Adrenal gland (tissue), 12 donors: ENCODE data around the gene CGRRF1. TPM values are rescaled to one million over a fixed set of nuclear protein-coding genes. Genes with fewer than 3 reads are reported as not detected.

Experiments
- DNase-seq, 7 donors: peaks; one replicate each; pipeline ENCODE4 v3.0.0-alpha.2; 2019 to 2020
- H3K27ac ChIP-seq, 5 donors: fragments of 200-600 bp; sonication (generic) in 4 of 5; 1 replicate in 3 of 5; 2 replicates in 2 of 5; pipeline versions ENCODE4 v1.5.1 to v1.8.0; 2016 to 2020; ENCODE audit warnings: mild to moderate bottlenecking in 1 of 5
- H3K27me3 ChIP-seq: fragments of 200-600 bp; 2 replicates; pipeline ENCODE4 v1.8.0; 2021
- H3K36me3 ChIP-seq, 2 donors: fragments of 200-600 bp; replicated peaks in 1 of 2; 1 replicate in 1 of 2; 2 replicates in 1 of 2; pipeline versions ENCODE4 v1.5.1 to v1.8.0; 2018 to 2022
- H3K4me1 ChIP-seq, 2 donors: fragments of 200-600 bp; replicated peaks in 1 of 2; 1 replicate in 1 of 2; 2 replicates in 1 of 2; pipeline versions ENCODE4 v1.5.1 to v1.8.0; 2018 to 2021
- H3K4me3 ChIP-seq, 4 donors: fragments of 200-600 bp; sonication (generic) in 3 of 4; one replicate each; pipeline ENCODE4 v1.5.1; 2016 to 2018
- H3K9me3 ChIP-seq, 3 donors: fragments of 200-600 bp; sonication (generic) in 1 of 3; replicated peaks in 1 of 3; 1 replicate in 2 of 3; 2 replicates in 1 of 3; pipeline versions ENCODE4 v1.5.1 to v1.8.0; 2016 to 2021
- POLR2A ChIP-seq, 2 donors: fragments of 450-650 bp; IDR thresholded peaks; one replicate each; pipeline ENCODE4 v1.6.1; 2017; ENCODE audit warnings: antibody characterized with exemption in 2 of 2, mild to moderate bottlenecking in 2 of 2, moderate library complexity in 1 of 2
- WGBS, 4 donors: extraction: QIAGEN DNeasy Blood & Tissue Kit in 2 of 4; methylation state at CpG; one replicate each; pipeline versions ENCODE4 v1.1.5 to v1.1.7; 2013 to 2017; 5-methylcytosine and 5-hydroxymethylcytosine counted together
- intact Hi-C, 2 donors: fragments of 100-400 bp; cut with DNase I; formaldehyde crosslinking; loops; one replicate each; pipeline versions ENCODE4 v1.14.1 to v1.15.0; 2022 to 2023
- polyA plus RNA-seq, 3 donors: library from polyadenylated mRNA; stranded (reverse); fragments of 200-250 nt in 2 of 3; fragments of 350-450 nt in 1 of 3; fragmentation: Illumina TruSeq in 1 of 3; extraction: RNeasy Lipid Tissue Mini Kit (QIAGEN cat#74804) in 1 of 3; gene quantifications; one replicate each; pipeline ENCODE4 v1.2.3, GENCODE V29; 2013 to 2014
- total RNA-seq, 9 donors: library from RNA; depleted of rRNA in 4 of 9; stranded (reverse); fragments of >200 nt in 4 of 9; fragments of 120-200 nt in 1 of 9; fragmentation: NEBNext Ultra II Directional in 1 of 9; extraction: Animal tissue kit (Norgen Biotek cat#: 25700) in 1 of 9; gene quantifications; one replicate each; pipeline versions ENCODE4 v1.1.0 to v1.2.4, GENCODE V29; 2013 to 2023
- TF ChIP-seq, protein P1 (sequence below), 6 experiments: fragments of 450-650 bp in 4 of 6; fragments of 200-600 bp in 2 of 6; sonication (generic) in 1 of 6; IDR thresholded peaks; 1 replicate in 5 of 6; 2 replicates in 1 of 6; pipeline versions ENCODE4 v1.5.1 to v1.8.0; 2016 to 2021; ENCODE audit warnings: antibody characterized with exemption in 6 of 6, mild to moderate bottlenecking in 2 of 6, moderate library complexity in 1 of 6
- donor health status: healthy with polysubstance abuse.
- donor health status: Bipolar disorder and iron deficiency.
- donor health status: DM: yes; HTN: yes; CAD: no.
- donor health status: DM: no; HTN: no; CAD: no.
- donor health status: DM: no; HTN: no; CAD: no.
- donor health status: DM: yes; HTN: yes; CAD: no.

Gene CGRRF1
- total and polyA plus RNA-seq, 12 donors, result 9.4 to 26.9 (median 18.5) TPM

DNA sequence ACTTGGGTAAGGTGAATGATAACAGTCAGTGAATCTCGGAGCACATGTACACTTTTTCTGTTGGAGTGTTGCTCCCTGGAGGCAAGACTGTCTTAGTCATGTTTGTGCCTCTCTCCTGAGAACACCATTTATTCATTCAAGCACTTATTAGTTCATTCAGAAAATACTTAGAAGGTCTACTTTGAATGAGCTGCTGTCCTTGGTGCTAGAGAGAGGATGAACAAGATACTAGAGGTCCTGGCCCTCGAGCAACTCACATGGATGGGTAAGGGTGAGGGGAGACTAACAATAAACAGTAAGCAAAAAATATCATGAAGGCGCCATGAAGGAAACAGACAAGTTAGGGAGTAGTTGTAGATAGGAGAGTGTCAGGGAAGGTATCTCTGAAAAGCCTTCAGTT, 40.2 kb downstream of the CGRRF1 start:
- DNase-seq, result no peak
- Histone ChIP-seq H3K9me3 (no peaks in the 10 kb centered on the region), H3K27me3 (no peaks in the 10 kb centered on the region), H3K4me1 (no peaks in the 10 kb centered on the region), H3K27ac (no peak overlapping the region), H3K4me3 (no peak overlapping the region), H3K36me3 (no peaks in the 10 kb centered on the region)
- 82 to 89% (median 85%) methylated on average over 3 of the region's 3 CpGs for WGBS, 4 donors
- TF ChIP-seq, protein P1, sequence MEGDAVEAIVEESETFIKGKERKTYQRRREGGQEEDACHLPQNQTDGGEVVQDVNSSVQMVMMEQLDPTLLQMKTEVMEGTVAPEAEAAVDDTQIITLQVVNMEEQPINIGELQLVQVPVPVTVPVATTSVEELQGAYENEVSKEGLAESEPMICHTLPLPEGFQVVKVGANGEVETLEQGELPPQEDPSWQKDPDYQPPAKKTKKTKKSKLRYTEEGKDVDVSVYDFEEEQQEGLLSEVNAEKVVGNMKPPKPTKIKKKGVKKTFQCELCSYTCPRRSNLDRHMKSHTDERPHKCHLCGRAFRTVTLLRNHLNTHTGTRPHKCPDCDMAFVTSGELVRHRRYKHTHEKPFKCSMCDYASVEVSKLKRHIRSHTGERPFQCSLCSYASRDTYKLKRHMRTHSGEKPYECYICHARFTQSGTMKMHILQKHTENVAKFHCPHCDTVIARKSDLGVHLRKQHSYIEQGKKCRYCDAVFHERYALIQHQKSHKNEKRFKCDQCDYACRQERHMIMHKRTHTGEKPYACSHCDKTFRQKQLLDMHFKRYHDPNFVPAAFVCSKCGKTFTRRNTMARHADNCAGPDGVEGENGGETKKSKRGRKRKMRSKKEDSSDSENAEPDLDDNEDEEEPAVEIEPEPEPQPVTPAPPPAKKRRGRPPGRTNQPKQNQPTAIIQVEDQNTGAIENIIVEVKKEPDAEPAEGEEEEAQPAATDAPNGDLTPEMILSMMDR (IDR thresholded peaks at IDR 0.05), result no peak
- no peak for TF ChIP-seq POLR2A (IDR thresholded peaks at IDR 0.05)
- intact Hi-C loops, result loop anchor here in 1 of 2 donors (10.0 kb wide), 1 partner anchor 255 kb away; no protein-coding TSS in a partner anchor

DNA sequence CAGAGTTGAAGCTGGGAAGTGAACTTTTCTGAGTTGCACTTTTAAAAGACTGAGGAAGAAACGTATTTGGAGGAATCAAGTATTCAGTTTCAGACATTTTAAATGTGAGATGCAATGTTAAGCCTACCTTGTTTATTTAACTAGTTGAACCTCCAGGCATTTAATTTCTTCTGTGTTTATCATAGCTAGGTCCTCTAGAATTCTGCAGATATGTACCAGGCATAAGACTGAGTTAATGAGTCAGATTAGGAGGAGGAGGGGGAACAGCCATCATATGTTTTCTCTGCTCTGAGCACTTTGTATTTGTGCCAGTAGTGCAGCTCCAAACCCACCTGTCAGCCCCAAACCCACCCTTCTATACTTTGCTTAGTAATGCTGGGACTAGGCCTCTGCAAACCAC, 40.8 kb downstream of the CGRRF1 start:
- Histone ChIP-seq H3K4me3 (no peak overlapping the region), H3K27ac (no peak overlapping the region), H3K27me3 (no peaks in the 10 kb centered on the region), H3K9me3 (no peaks in the 10 kb centered on the region), H3K36me3 (no peaks in the 10 kb centered on the region), H3K4me1 (no peaks in the 10 kb centered on the region)
- 65 to 84% (median 79%) methylated on average over 1 of the region's 1 CpG for WGBS, 4 donors
- no peak for DNase-seq
- intact Hi-C loops, result loop anchor here in 1 of 2 donors (10.0 kb wide), 1 partner anchor 254 kb away; no protein-coding TSS in a partner anchor
- no peak for TF ChIP-seq POLR2A (IDR thresholded peaks at IDR 0.05)
- TF ChIP-seq, protein P1 (IDR thresholded peaks at IDR 0.05), result no peak

DNA sequence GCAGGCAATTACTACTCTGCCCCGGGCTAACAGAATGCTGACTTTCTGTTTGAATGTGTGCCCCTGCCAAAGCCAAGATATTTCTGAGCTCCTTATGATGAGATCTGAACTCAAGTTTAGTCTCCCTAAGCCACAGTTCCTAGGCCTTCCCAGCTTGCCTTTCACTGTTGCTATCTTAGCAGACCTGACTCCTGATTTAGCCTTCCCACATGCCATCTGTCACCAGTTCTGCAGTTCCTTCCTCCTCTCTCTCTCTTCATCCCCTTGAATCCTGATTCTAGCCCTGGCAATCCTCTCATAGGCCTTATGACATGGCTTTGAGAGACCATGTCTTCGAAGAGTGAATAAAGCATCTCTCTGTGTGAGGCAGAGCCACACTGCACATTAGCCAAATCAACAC, 44.7 kb downstream of the CGRRF1 start:
- WGBS, 4 donors, result 85 to 100% (median 90%) methylated on average over 2 of the region's 2 CpGs
- no peak overlapping the region for H3K27ac ChIP-seq
- no peak overlapping the region for H3K4me3 ChIP-seq
- DNase-seq, result no peak
- H3K27me3 ChIP-seq, result no peaks in the 10 kb centered on the region
- H3K9me3 ChIP-seq, result no peaks in the 10 kb centered on the region
- H3K36me3 ChIP-seq, result no peaks in the 10 kb centered on the region
- H3K4me1 ChIP-seq, result no peaks in the 10 kb centered on the region
- intact Hi-C loops, result loop anchor here in 1 of 2 donors (10.0 kb wide), 1 partner anchor 250 kb away; no protein-coding TSS in a partner anchor
- no peak for TF ChIP-seq POLR2A (IDR thresholded peaks at IDR 0.05)
- TF ChIP-seq, protein P1 (IDR thresholded peaks at IDR 0.05), result no peak

DNA sequence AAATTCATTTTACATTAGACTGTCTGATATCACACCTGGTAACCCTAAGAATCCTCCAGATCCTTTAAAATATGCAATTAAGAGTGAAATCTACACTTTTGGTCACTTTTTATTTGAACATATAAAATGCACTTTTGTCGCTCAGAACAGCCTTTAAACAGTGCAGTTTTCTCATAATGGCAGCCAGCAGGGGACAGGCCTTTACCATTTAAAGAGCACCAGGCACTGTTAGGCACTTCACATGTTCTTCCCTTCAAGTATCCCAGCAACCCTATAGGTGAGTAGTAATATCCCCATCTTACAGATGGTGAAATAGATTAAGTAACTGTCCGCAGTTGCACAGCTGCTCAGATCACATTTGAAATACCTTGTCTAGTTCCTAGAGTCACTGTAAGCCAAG, 45.9 kb downstream of the CGRRF1 start:
- Histone ChIP-seq H3K27me3 (no peaks in the 10 kb centered on the region), H3K4me1 (no peaks in the 10 kb centered on the region), H3K4me3 (no peak overlapping the region), H3K9me3 (no peaks in the 10 kb centered on the region), H3K36me3 (no peaks in the 10 kb centered on the region), H3K27ac (no peak overlapping the region)
- intact Hi-C loops, result loop anchor here in 1 of 2 donors (10.0 kb wide), 1 partner anchor 249 kb away; no protein-coding TSS in a partner anchor
- DNase-seq, result no peak
- WGBS, 4 donors, result 90 to 97% (median 94%) methylated on average over 2 of the region's 2 CpGs
- TF ChIP-seq, protein P1 (IDR thresholded peaks at IDR 0.05), result no peak
- TF ChIP-seq POLR2A (IDR thresholded peaks at IDR 0.05), result no peak
